GM15510 (cell line): Measurements from ENCODE around the gene JAK2.

Experiments
- POLR2A ChIP-seq: IDR thresholded peaks from 3 replicates; pipeline ENCODE4 v1.6.1; 2011; ENCODE audit warnings: borderline replicate concordance; ENCODE audit not compliant: insufficient read length; ENCODE audit errors: extremely low read depth

Gene JAK2

DNA sequence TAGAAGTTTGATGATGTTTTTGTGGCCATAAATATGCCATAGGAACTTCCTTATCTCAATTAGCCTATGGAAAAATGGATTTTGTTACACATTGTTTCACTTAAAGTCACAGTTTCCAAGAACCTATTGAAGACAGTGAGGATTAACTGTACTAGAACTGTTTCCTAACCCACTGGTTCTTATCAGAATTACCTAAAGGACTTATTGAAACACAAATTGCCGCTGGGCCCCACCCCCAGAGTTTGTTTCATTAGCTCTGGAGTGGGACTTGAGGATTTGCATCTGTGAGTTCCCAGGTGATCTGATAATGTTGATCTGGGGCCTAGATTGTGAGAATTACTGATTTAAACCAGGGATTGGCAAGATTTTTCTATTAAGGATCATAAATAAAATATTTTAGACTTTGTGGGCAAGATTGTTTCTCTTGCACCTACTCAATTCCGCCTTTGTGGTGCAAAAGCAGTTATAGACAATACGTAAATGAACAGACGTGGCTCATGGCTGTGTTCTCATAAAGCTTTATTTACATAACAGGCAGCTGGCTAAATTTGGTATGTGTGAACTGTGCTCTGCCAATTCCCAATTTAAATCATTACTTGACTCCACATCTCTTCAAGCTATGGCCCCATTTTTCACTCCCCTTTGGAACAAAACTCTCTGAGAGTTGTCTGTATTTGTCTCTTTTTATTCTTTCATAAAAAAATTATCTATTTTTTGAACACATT is 9.3 kb downstream of the JAK2 start:
- TF ChIP-seq POLR2A, result no peak

DNA sequence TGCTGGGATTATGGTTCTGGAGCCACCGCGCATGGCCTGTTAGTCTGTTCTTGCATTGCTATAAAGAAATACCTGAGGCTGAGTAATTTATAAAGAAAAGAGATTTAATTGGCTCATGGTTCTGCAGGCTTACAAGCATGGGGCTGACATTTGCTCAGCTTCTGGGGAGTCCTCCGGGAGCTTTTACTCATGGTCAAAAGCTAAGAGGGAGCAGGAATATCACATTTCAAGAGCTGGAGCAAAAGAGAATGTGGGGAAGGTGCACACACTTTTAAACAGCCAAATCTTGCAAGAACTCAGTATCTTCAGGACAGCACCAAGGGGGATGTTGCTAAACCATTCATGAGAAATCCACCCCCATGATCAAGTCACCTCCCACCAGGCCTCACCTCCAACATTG is 12.1 kb downstream of the JAK2 start:
- no peak for TF ChIP-seq POLR2A

DNA sequence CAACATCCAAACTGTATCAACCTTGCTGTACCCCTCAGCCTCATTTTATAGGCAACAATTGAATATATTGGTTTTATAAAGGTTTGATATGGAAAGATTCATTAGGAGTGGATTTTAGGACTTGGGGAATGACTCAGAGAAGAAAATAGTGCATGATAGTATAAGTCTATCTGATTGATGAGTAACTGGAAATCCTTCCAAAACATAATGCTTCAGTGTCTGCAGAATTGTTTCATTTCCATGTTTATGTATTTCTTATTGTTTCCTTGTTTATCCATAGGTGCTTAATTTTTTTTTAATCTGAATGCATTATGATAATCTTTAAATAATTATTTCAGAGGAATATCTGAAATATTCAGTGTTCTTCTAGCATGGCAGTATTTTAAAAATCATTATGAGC is 12.6 kb downstream of the JAK2 start:
- TF ChIP-seq POLR2A, result no peak

DNA sequence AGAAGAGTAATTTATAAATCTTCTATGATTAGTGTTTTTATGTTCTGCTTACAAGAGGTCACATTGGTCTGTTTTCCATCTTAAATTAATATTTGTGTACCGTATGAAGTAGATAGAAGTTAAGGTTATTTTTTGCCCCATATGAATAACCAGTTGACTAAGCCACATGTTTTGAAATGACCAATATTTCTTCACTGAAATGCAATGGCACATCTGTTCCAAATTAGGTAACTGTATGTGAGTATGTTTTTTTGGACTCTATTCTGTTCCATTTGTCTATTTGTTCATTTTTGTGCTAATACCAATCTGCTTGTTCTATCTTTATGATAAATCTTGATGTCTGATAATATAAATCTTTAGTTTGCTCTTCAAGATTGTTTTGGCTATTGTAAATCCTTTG is 17.7 kb downstream of the JAK2 start:
- TF ChIP-seq POLR2A, result no peak

GRCh38 chr9:5004481-5004880 is 19.4 kb downstream of the JAK2 start:
- TF ChIP-seq POLR2A, result no peak

DNA sequence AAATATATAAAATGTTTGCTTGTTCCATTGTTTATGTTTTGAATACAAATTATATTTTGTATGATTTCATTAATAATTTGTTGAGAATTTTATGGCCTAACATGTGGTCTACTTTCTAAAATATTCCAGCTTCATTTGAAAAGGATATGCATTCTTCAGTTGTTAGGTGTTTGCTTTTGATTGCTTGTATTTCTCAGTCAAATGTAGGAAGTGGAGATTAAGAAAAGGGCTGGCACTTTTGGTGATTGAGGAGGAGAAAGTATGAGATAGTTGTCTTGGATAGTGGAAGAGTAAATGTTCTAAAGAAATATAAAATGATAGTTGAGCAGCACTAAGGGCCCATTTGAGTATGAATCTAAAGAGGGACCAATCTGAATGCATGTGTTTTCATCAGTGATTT is 23.1 kb downstream of the JAK2 start:
- no peak for TF ChIP-seq POLR2A

DNA sequence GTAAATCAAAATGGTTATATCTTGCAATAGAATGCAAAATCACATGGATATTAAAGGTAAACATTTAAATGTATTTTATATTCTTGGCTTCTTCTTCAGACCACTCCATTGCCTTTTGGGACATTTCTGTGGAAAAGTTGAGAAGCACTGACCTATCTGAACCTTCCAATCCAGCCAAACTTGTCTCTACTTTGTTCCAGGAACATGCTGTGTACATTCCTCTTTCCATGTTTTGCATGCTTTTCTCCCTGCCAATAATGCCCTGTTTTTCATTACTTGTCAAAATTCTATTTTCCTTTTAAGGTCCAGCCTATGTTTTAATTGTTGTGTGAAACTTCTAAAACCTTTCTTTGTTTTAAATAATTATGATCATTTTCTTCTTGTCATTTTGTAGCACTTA is 28.3 kb downstream of the JAK2 start:
- no peak for TF ChIP-seq POLR2A

- no peak for TF ChIP-seq POLR2A
These were observed 30.9 kb downstream of the JAK2 start for GRCh38 chr9:5015934-5016333.

GRCh38 chr9:5025416-5025815 is 40.3 kb downstream of the JAK2 start:
- no peak for TF ChIP-seq POLR2A

DNA sequence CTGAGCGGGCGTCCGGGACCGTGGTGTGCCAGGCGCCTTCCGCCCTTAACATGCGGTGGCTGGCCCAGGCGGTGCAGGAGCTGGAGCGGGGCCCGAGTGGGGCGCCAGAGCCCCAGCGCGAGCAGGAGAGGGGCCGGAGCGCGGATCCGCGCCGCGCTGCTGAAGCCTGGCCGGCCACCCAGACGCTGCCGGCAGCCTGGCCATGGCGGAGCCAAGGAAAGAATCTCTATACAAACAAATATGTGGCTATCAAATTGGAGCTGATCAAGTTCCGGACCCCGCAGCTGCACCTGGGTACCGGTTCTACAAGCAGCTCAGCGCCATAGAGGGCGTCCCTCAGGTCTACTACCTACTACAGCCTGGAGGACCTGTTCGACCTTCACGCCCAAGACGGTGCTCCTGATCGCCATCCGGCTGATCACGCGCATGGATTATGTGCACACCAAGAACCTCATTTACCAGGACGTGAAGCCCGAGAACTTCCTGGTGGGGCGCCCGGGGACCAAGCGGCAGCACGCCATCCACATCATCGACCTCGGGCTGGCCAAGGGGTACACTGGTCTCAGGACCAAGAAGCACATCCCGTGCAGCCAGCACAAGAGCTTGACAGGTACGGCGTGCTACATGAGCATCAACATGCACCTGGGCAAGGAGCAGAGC is 55.8 kb downstream of the JAK2 start:
- no peak for TF ChIP-seq POLR2A

- TF ChIP-seq POLR2A, result no peak
These were observed 56.5 kb downstream of the JAK2 start for GRCh38 chr9:5041390-5042115.

- no peak for TF ChIP-seq POLR2A
These were observed 57.6 kb downstream of the JAK2 start for GRCh38 chr9:5042661-5043178.

DNA sequence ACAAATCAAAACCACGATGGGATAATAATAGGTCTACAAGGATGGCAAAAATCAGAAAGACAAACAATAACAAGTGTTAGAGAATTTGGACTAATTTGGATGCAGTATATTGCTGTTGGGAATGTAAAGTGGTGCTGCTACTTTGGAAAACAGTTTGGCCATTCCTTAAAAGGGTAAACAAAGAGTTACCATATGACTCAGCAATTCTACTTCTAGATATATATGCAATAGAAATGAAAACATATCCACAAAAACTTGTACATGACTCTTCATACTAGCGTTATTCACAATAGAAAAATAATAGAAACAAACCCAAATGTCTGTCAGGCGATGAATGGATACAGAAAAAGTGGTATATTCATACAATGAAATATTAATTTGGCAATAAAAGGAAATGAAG is 58.3 kb downstream of the JAK2 start:
- TF ChIP-seq POLR2A, result no peak

- TF ChIP-seq POLR2A, result no peak
These were observed 59.1 kb downstream of the JAK2 start for GRCh38 chr9:5044160-5044559.

GRCh38 chr9:5052838-5053237 is 67.8 kb downstream of the JAK2 start:
- no peak for TF ChIP-seq POLR2A

DNA sequence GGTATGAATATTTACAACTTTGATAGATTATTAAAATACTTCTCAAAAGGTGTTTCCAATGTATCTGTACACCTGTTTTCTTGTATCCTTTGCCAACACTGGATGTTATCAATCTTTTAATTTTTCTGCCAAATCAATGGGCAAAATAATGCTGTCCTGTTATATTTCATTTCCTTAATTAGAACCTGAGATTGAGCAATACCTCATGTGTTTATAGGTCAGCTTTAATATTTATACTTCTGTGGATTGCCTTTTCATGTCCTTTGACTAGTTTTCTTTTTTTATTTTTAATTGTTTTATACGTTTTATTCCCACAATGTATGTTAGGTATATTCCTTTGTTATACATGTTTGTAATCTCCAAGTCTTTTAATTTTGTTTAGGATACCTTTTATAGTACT is 77.6 kb downstream of the JAK2 start:
- TF ChIP-seq POLR2A, result no peak

DNA sequence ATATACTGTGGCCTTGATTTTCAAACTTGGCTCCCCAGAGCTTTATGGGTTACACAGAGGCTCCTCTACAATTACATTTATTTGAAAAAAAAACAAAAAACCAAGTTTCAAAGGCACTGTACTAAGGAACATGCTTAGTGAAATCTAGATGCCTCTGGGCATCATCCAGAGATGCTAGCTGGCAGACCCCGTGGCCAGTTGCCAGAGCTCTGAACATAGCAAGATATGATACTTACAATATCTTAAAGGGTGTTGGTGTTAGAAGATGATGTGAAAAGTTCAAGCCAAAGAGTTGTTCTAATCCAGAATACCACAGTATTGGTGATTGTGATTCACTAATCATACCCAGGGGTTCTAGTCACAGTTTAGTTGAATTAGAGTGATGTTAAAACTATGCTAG is 87.8 kb downstream of the JAK2 start:
- TF ChIP-seq POLR2A, result no peak

GRCh38 chr9:5073701-5074100 is 88.6 kb downstream of the JAK2 start:
- TF ChIP-seq POLR2A, result no peak
